HUES64 (cell line): ENCODE measurements around the gene PAK1IP1.
A peak's percentile ranks its signal among the peaks of the same experiment; 100 is the strongest.

Source experiments
- H3K27ac ChIP-seq: 2 replicates; pipeline ENCODE4 v1.7.0; 2013; ENCODE audit warnings: low read depth, low read length, inconsistent platforms
- H3K27me3 ChIP-seq: 2 replicates; pipeline ENCODE4 v1.6.1; 2013; ENCODE audit warnings: mild to moderate bottlenecking, low read length; ENCODE audit not compliant: insufficient read depth
- H3K36me3 ChIP-seq: 2 replicates; pipeline ENCODE4 v1.6.1; 2013; ENCODE audit warnings: mild to moderate bottlenecking, low read length; ENCODE audit not compliant: insufficient read depth
- H3K4me1 ChIP-seq: 2 replicates; pipeline ENCODE4 v1.6.1; 2013; ENCODE audit warnings: mild to moderate bottlenecking, low read length, moderate library complexity; ENCODE audit not compliant: insufficient read depth
- H3K4me3 ChIP-seq: 2 replicates; pipeline ENCODE4 v1.5.1; 2013; ENCODE audit warnings: mild to moderate bottlenecking, low read length, moderate library complexity
- H3K9ac ChIP-seq: 2 replicates; pipeline ENCODE4 v1.6.1; 2013; ENCODE audit warnings: mild to moderate bottlenecking, low read depth, low read length
- H3K9me3 ChIP-seq: 2 replicates; pipeline ENCODE4 v1.6.1; 2013; ENCODE audit warnings: low read depth, low read length; ENCODE audit not compliant: insufficient read depth
- WGBS: fragments of 150-250, 120-280 bp; methylation state at CpG from one replicate; pipeline ENCODE4 v1.1.7; 2013; ENCODE audit warnings: missing lambda C conversion rate; 5-methylcytosine and 5-hydroxymethylcytosine counted together

PAK1IP1 gene

DNA sequence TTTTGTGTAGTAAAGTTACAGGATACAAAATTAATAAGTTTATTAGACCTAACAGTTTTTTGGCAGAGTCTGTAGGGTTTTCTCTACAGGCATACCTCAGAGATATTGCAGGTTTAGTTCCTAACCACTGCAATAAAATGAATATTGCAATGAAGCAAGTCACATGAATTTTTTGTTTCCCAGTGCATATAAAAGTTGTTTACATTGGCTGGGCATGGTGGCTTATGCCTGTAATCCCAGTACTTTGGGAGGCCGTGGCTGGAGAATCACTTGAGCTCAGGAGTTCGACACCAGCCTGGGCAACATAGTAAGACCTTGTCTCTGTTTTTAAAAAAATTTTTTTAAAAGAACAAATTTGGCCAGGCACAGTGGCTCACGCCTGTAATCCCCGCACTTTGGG, 16.3 kb upstream of the PAK1IP1 start:
- 91% methylated on average over 4 of the region's 4 CpGs for WGBS
- Histone ChIP-seq H3K9ac (no peak overlapping the region), H3K36me3 (no peaks in the 10 kb centered on the region)

DNA sequence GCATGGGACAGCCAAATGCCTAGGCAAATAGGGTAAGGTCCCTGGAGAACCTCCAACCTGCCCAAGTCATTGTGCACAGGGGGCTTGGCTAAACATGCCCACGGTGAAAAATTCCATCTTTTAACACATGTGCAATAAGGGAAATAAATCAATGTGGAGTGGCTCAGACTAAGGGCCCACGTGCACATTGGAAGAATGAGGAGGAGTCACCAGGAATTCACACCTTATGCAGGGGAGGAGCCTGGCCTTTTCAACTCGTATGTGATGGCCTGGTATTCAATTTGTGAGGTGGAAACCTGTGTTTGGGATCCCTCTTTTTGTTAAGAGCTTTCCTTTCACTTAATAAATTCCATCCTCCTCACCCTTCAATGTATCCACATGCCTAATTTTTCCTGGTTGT, 13.0 kb upstream of the PAK1IP1 start:
- WGBS, result 51% methylated on average over 3 of the region's 3 CpGs
- Histone ChIP-seq H3K4me3 (no peak overlapping the region), H3K27ac (no peak overlapping the region), H3K27me3 (no peaks in the 10 kb centered on the region), H3K9ac (no peak overlapping the region), H3K4me1 (no peaks in the 10 kb centered on the region), H3K9me3 (peaks cover 9% of the 10 kb centered on the region; the same call in 1 of the 2 replicates), H3K36me3 (no peaks in the 10 kb centered on the region)

More for the DNA sequence above, 16.3 kb upstream of the PAK1IP1 start:
- Histone ChIP-seq H3K4me1 (no peaks in the 10 kb centered on the region), H3K9me3 (peaks cover 9% of the 10 kb centered on the region; the same call in 1 of the 2 replicates), H3K4me3 (no peak overlapping the region), H3K27me3 (no peaks in the 10 kb centered on the region), H3K27ac (no peak overlapping the region)

DNA sequence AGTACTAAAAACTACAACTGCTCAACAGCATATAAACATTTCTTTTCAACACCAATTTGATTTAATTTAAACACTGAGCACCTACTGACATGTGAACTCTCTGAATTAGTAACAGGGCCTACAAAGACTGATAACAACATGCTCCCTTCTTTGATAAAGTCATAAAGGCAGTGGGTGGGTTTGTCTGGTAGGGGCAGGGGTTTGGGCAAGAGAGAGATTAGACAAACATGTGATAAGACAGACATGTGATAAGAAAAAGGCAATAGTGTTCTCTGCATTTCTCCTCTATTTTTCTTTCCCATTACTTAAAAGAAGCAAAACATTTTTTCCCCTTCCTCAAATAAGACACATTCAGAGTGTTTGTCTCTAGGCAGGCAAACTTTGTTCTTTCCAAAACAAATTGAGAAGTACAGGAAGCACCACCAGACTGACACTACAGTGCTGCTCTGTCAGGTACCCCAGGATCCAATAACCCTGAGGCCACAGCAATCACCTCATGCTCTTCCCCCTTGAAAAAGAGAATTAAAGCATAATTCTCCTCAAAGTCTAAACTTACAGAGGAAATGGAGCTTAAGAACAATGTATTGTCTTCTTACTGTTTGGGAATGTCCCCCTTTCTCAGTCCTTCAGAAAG, 12.3 kb upstream of the PAK1IP1 start:
- Histone ChIP-seq H3K4me3 (no peak overlapping the region), H3K27me3 (no peaks in the 10 kb centered on the region), H3K36me3 (no peaks in the 10 kb centered on the region), H3K27ac (no peak overlapping the region), H3K4me1 (peaks cover 4% of the 10 kb centered on the region; the same call in 1 of the 2 replicates), H3K9ac (no peak overlapping the region), H3K9me3 (peaks cover 9% of the 10 kb centered on the region; the same call in 1 of the 2 replicates)

DNA sequence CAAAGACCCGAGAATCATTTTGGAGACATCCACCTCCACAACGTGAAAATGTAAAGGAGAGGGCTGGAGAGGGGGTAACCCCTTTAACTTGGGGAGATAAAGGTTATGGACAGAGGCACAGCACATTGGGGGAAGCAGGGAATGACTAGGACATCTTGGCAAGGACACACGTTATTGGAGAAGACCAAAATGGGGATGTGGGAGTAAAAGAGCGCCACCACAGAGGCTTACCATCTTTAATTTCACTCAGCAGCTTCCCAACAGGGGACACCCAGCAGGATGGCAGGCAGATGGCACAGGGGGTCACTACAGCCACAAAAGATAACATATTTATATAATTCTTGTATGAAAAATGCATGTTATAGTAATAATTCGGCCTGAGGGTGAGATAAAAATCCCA, 10.2 kb upstream of the PAK1IP1 start:
- no peak overlapping the region for H3K9ac ChIP-seq
- H3K27ac ChIP-seq, result no peak overlapping the region
- peaks cover 7% of the 10 kb centered on the region; the same call in 1 of the 2 replicates for H3K4me1 ChIP-seq
- H3K36me3 ChIP-seq, result no peaks in the 10 kb centered on the region
- H3K4me3 ChIP-seq, result no peak overlapping the region
- WGBS, result 90% methylated on average over 5 of the region's 5 CpGs
- no peaks in the 10 kb centered on the region for H3K27me3 ChIP-seq
- peaks cover 9% of the 10 kb centered on the region; the same call in 1 of the 2 replicates for H3K9me3 ChIP-seq

DNA sequence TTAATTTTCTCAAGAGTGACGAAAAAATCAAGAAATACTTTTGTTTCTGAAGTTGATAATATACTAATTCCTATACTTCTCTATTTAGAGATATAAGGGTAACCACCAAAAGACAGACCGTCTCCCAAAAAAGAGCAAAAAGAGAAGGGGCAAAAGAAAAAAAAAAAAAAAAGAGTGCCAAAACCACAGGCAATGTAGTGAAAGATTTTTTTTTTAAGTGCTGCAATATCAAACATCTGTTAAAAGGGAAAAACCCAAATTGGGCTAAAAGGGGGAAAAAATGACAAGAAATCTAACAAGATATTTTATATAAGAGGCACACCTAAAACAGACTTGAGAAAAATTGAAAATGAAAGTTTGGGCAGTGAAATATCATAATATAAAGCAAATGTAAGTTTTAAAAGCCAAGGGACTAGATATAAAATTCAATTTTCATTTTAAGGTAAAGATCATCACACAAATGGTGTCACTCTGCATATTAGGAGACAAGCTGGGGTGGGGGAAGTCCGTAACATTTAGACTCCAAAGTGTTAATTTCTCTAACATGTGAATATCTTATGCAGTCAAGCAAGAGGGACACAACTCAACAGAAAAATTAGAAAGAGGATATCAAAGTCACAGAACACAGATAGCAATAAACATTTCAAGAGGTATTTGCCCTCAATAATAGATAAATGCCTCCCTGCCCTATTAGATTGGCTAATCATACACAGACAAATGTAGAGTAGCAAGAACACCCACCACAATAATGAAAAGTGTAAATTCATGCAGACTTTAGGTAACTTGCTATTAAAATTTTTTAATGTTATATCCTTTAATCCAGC, 9.5 kb upstream of the PAK1IP1 start:
- Histone ChIP-seq H3K27me3 (no peaks in the 10 kb centered on the region), H3K9me3 (peaks cover 9% of the 10 kb centered on the region; the same call in 1 of the 2 replicates), H3K9ac (no peak overlapping the region), H3K4me3 (no peak overlapping the region), H3K4me1 (peaks cover 7% of the 10 kb centered on the region; the same call in 1 of the 2 replicates), H3K27ac (no peak overlapping the region), H3K36me3 (no peaks in the 10 kb centered on the region)
- 100% methylated on average over 1 of the region's 3 CpGs for WGBS

DNA sequence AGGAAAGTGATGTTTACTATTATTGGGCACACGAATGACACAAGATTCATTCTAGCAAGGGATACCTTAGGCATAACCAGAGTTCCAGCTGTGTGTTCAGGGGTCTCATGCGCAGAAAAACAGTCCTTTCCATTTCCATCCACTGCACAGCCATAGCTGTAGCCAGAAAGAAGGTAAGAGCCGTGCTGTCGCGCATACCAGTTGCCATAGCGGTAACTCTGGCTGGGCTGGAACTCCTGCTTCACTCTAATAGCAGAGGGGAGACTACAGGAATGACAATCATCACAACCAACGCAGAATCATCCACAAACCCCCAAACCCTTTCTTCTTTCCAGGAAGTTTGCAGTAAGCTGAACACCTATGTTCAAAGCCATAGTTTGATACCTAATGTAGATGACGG, 7.9 kb upstream of the PAK1IP1 start:
- Histone ChIP-seq H3K4me1 (peaks cover 16% of the 10 kb centered on the region; the same call in 1 of the 2 replicates), H3K9me3 (peaks cover 6% of the 10 kb centered on the region; the same call in 1 of the 2 replicates), H3K4me3 (no peak overlapping the region), H3K9ac (no peak overlapping the region), H3K27ac (no peak overlapping the region), H3K27me3 (no peaks in the 10 kb centered on the region), H3K36me3 (no peaks in the 10 kb centered on the region)
- 92% methylated on average over 8 of the region's 8 CpGs for WGBS

DNA sequence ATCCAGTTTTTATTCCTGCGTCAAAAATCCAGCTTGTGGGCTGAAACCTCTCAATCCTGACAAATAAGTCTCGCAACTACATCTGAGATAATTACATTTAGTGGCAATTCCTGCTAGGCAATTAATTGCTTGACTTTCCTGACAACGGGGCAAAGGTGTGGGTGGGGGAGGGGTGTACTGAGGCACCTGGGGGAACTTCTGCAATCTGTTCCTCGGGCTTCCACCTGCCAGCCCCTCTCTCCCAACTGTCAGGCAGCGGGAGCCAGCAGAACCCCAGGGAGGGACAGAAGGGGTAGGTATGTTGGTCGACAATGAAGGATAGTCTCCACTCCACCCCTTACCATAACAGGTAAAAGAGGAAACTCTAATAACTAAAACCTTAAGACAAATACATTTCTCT, 7.2 kb upstream of the PAK1IP1 start:
- no peak overlapping the region for H3K9ac ChIP-seq
- no peaks in the 10 kb centered on the region for H3K27me3 ChIP-seq
- no peaks in the 10 kb centered on the region for H3K9me3 ChIP-seq
- no peak overlapping the region for H3K4me3 ChIP-seq
- 68% methylated on average over 3 of the region's 6 CpGs for WGBS
- H3K27ac ChIP-seq, result no peak overlapping the region
- H3K36me3 ChIP-seq, result no peaks in the 10 kb centered on the region
- H3K4me1 ChIP-seq, result peaks cover 16% of the 10 kb centered on the region; the same call in 1 of the 2 replicates

DNA sequence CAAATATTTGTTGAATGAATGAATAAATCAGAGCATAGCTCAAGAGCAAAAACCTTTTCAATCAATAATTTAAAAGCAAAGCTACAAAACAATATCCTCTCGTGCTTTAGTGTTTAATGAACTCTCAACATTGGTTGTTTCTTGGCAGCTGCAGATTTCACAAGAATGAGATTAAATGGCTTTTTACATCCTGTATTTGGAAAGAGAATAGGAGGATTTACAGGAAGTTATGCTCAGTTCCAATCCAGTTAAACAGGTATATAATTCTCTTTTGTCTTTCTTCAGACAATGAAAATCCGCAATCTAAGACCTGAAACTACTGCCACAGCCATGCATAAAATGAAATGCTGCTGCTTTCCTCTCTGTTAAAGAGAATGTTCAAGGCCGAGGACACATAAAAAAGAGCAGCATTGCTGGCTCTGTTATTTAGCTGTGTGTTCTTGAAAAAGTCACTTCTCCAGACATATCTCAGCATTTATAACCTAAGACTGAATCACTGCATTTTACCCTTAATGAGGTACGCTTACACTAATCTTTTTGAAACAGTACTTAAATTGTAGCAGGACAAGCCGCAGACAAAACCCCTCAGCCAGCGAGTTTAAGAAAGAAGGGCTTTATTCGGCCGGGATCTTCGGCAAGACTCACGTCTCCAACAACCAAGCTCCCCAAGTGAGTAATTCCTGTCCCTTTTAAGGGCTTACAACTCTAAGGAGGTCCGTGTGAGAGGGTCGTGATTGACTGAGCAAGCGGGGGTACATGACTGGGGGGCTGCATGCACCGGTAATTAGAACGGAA, 3.9 kb upstream of the PAK1IP1 start:
- H3K4me3 ChIP-seq, result no peak overlapping the region
- 83% methylated on average over 15 of the region's 15 CpGs for WGBS
- peak overlapping the region; percentile 3; the same call in 1 of the 2 replicates for H3K27ac ChIP-seq
- H3K27me3 ChIP-seq, result no peaks in the 10 kb centered on the region
- H3K9me3 ChIP-seq, result 0 out of 2 replicates have a peak, but pooled peaks cover 2% of the 10 kb centered on the region
- H3K9ac ChIP-seq, result peak overlapping the region; percentile 3; the same call in 1 of the 2 replicates
- H3K36me3 ChIP-seq, result no peaks in the 10 kb centered on the region
- H3K4me1 ChIP-seq, result peaks cover 21% of the 10 kb centered on the region; the same call in 1 of the 2 replicates

DNA sequence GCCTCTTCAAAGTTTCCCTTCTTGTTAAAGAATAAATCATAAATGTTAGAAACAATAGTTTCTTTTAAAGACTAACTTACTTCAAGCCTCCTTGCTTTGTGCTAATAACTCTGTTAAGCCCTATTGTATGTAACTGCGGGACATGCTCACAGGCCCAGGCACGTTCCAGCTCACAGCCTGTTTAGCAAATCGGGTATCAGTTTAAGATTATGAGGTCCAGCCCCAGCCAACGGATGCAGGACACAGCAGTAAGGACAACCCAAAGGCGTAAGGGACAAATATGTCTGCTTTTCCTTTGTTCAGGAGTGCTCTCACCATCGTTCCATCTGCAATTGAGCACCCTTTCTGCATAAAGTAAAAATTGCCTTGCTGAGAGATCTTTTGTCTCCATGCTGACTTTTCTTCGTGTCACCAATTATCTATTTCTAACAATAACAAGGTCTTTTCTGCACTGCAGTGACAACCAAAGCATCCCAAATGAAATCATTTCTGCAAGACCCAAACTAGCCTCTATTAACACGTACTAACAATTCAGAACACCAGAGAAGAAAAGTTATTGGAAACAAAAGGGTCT, 1.7 kb upstream of the PAK1IP1 start:
- Histone ChIP-seq H3K9ac (peak overlapping the region; percentile 95; the same call in 1 of the 2 replicates), H3K4me1 (peaks cover 18% of the 10 kb centered on the region; the same call in 1 of the 2 replicates), H3K36me3 (peaks cover 12% of the 10 kb centered on the region), H3K27ac (no peak overlapping the region; the same call in 1 of the 2 replicates), H3K4me3 (peak overlapping the region; percentile 82), H3K9me3 (0 out of 2 replicates have a peak, but pooled peaks cover 2% of the 10 kb centered on the region), H3K27me3 (no peaks in the 10 kb centered on the region)
- WGBS, result 91% methylated on average over 8 of the region's 8 CpGs

DNA sequence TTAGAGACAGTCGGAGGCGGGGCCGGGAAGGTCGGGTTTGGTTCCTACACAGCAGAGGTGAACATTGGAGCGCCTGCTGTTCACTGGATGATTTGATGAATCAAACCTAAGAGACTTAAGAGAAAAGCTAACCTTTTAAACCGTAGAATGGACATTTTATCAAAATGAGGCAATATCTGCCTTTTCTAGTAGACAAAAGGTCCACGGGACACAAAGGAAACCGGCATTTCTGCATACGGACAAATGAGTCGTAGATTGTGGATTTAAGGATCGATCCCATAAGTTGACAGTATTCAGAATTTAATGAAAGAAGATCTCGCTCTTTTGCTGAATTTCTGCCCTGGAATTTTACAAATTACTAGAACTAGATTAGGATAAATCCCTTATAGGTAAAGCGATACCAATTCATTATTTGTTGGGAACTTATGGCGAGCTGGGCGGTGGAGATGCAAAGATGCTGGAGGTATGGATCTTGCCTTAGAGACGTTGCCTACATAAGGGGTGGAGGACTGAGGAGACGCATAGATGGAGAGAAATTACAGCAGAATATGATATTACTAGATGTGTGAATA, 400 bp downstream of the PAK1IP1 start:
- peaks cover 18% of the 10 kb centered on the region; the same call in 1 of the 2 replicates for H3K4me1 ChIP-seq

More for the DNA sequence above, 400 bp downstream of the PAK1IP1 start:
- Histone ChIP-seq H3K36me3 (peaks cover 32% of the 10 kb centered on the region), H3K27me3 (no peaks in the 10 kb centered on the region), H3K27ac (peak overlapping the region; percentile 94), H3K9ac (peak overlapping the region; percentile 95), H3K9me3 (0 out of 2 replicates have a peak, but pooled peaks cover 2% of the 10 kb centered on the region), H3K4me3 (peak overlapping the region; percentile 82)
- WGBS, result under 1% methylated on average over 17 of the region's 17 CpGs
